GM12873 (cell line): ENCODE measurements around the gene ADAMTS2.

Source experiments
- CTCF ChIP-seq: IDR thresholded peaks from 2 replicates; pipeline ENCODE4 v1.5.1; 2012; ENCODE audit warnings: low read depth, mild to moderate bottlenecking, moderate library complexity, low read length, control low read depth; ENCODE audit not compliant: insufficient read depth; ENCODE audit errors: missing control alignments

Gene ADAMTS2

DNA sequence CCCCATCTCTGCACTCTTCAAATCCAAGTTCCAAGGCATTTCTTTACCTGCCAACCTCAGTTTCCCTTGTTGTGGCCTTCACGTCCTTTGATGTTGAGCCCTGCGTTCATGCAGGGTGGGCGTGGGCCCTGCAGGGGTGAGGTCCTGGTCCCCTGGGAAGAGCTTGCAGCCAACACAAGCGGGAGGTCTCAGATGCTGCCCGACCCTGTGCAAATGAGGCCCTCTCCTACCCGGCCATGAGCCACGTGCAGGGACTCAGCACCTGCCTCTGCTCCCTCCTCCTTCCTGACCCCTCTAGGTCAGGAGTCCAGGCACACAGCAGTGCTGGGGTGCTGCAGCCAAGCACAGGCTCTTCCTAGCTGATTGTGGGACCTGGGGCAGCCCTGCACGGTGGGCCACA is 124.5 kb downstream of the ADAMTS2 start:
- TF ChIP-seq CTCF, result no peak

GRCh38 chr5:179219661-179220620 is 125.3 kb downstream of the ADAMTS2 start:
- no peak for TF ChIP-seq CTCF

DNA sequence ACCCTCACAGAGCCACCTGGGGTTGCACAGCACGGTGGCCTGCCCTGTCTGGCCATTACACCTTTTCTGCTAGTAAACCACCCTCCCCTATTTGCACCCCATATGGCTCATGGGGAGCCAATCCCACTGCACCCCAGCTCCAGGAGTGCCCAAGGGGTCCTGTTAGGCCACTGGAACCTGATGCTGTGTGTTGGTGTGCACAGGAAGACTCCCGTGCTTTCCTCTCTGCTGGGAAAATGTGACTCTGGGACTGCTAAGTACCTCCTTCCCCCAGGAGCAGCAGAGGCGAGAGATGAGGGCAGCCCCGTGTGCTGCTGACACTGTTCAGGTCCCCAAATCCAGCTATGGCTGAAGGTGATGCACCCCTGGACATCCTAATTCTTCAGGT is 126.3 kb downstream of the ADAMTS2 start:
- TF ChIP-seq CTCF, result no peak

GRCh38 chr5:179217956-179218942 is 127.0 kb downstream of the ADAMTS2 start:
- TF ChIP-seq CTCF, result no peak

- no peak for TF ChIP-seq CTCF
These were observed 127.9 kb downstream of the ADAMTS2 start for GRCh38 chr5:179217356-179217755.

GRCh38 chr5:179215576-179215975 is 129.7 kb downstream of the ADAMTS2 start:
- TF ChIP-seq CTCF, result no peak

- no peak for TF ChIP-seq CTCF
These were observed 130.6 kb downstream of the ADAMTS2 start for GRCh38 chr5:179214678-179215077.
